K562 (cell line): ENCODE measurements around the gene TCL1B. TPM values are rescaled to one million over a fixed set of nuclear protein-coding genes. Genes with fewer than 3 reads are reported as not detected.

Experiments used
- ATAC-seq: fragments of 200-7000 bp; cut with Tn5 transposase; 3 replicates; pipeline ENCODE4 v1.9.1; 2020; ENCODE audit warnings: moderate library complexity
- BruUV-seq: library from RNA; stranded (reverse); fragments of 400-500 nt; replicated peaks from 2 replicates; lab custom pipeline; 2021; lab: Mats Ljungman, UMichigan
- CTCF ChIA-PET: fragments of 300-600 bp; formaldehyde crosslinking; extraction: SDS; loops from one replicate; lab custom pipeline; 2021; ENCODE audit warnings: low intra/inter-chr PET ratio; lab: Yijun Ruan, JAX
- POLR2A ChIA-PET: fragments of 300-600, 350-650 bp; sonication (Branson Sonifier 250); formaldehyde crosslinking; extraction: SDS; loops from one replicate; lab custom pipeline; 2021; ENCODE audit warnings: antibody characterized with exemption, inconsistent platforms; lab: Yijun Ruan, JAX
- DNase-seq, 4 experiments: peaks; one replicate each; pipeline versions ENCODE4 v3.0.0 to v3.0.0-alpha.2; 2011 to 2018; ENCODE audit warnings: low spot score in 3 of 4, mixed read lengths in 3 of 4; ENCODE audit errors: extremely low read depth in 1 of 4
- FAIRE-seq: peaks from 2 replicates; lab custom pipeline; 2011; peaks lifted over from hg19 to GRCh38; lab: Jason Lieb, UNC
- H2AFZ ChIP-seq: 2 replicates; pipeline ENCODE4 v1.6.0; 2011; ENCODE audit warnings: low read depth, low read length, control low read depth, inconsistent platforms
- H3K27ac ChIP-seq: fragments of 200-600 bp; 3 replicates; pipeline ENCODE4 v1.8.0; 2011; ENCODE audit warnings: low read depth, mild to moderate bottlenecking, control low read depth, inconsistent platforms, low read length, moderate library complexity, mixed read lengths; ENCODE audit errors: extremely low read depth
- H3K27me3 ChIP-seq, 2 experiments: fragments of 300-600 bp in 1 of 2; 2 replicates in 1 of 2; 3 replicates in 1 of 2; pipeline versions ENCODE4 v1.6.0 to v1.8.0; 2011; ENCODE audit warnings: inconsistent platforms in 2 of 2, low read length in 2 of 2, mild to moderate bottlenecking in 1 of 2, mixed read lengths in 1 of 2, moderate library complexity in 1 of 2; ENCODE audit not compliant: control insufficient read depth in 2 of 2, insufficient read depth in 2 of 2
- H3K36me3 ChIP-seq: fragments of 300-600 bp; 3 replicates; pipeline ENCODE4 v1.8.0; 2011; ENCODE audit warnings: mild to moderate bottlenecking, low read length, inconsistent platforms; ENCODE audit not compliant: control insufficient read depth, insufficient read depth
- H3K4me1 ChIP-seq, 2 experiments: fragments of 200-600 bp in 1 of 2; replicated peaks in 1 of 2; 2 replicates in 1 of 2; 3 replicates in 1 of 2; pipeline versions ENCODE4 v1.5.1 to v1.8.0; 2011; ENCODE audit warnings: inconsistent platforms in 2 of 2, low read length in 2 of 2, mild to moderate bottlenecking in 1 of 2, mixed read lengths in 1 of 2, moderate library complexity in 1 of 2; ENCODE audit not compliant: control insufficient read depth in 2 of 2, insufficient read depth in 2 of 2
- H3K4me2 ChIP-seq: 2 replicates; pipeline ENCODE4 v1.6.1; 2011; ENCODE audit warnings: low read length, control low read depth, inconsistent platforms, mixed read lengths; ENCODE audit not compliant: insufficient read depth
- H3K4me3 ChIP-seq: fragments of 200-600 bp; sonication (generic), shearing (Covaris generic); 2 replicates; pipeline ENCODE4 v1.5.1; 2016; ENCODE audit warnings: control low read depth, inconsistent platforms
- H3K79me2 ChIP-seq: fragments of 200-600 bp; 3 replicates; pipeline ENCODE4 v1.8.0; 2011; ENCODE audit warnings: low read length, inconsistent platforms; ENCODE audit not compliant: control insufficient read depth, insufficient read depth
- H3K9ac ChIP-seq, 2 experiments: 2 replicates each; pipeline versions ENCODE4 v1.6.0 to v1.6.1; 2011; ENCODE audit warnings: low read depth in 2 of 2, low read length in 2 of 2, control low read depth in 1 of 2, inconsistent platforms in 1 of 2, mild to moderate bottlenecking in 1 of 2, mixed read lengths in 1 of 2; ENCODE audit not compliant: insufficient read depth in 1 of 2
- H3K9me1 ChIP-seq: one replicate; pipeline ENCODE4 v1.6.0; 2011; ENCODE audit warnings: inconsistent platforms, mild to moderate bottlenecking, low read length, moderate library complexity; ENCODE audit not compliant: control insufficient read depth, insufficient read depth
- H3K9me3 ChIP-seq: replicated peaks from 2 replicates; pipeline ENCODE4 v1.5.1; 2011; ENCODE audit warnings: low read depth, low read length, inconsistent platforms; ENCODE audit not compliant: control insufficient read depth, insufficient read depth
- H4K20me1 ChIP-seq: replicated peaks from 2 replicates; pipeline ENCODE4 v1.6.1; 2011; ENCODE audit warnings: low read length, inconsistent platforms, mixed read lengths; ENCODE audit not compliant: control insufficient read depth, insufficient read depth
- CBFB ChIP-seq: sonication (generic); formaldehyde crosslinking; IDR thresholded peaks from 2 replicates; pipeline ENCODE4 v1.4.0; 2020; ENCODE audit warnings: mild to moderate bottlenecking, missing genetic modification reagents
- ELK1 ChIP-seq: sonication (generic); formaldehyde crosslinking; IDR thresholded peaks from 2 replicates; pipeline ENCODE4 v1.8.1; 2022; ENCODE audit warnings: missing genetic modification reagents
- FOXM1 ChIP-seq, 2 experiments: fragments of 450-650 bp in 1 of 2; sonication (generic) in 1 of 2; formaldehyde crosslinking in 1 of 2; IDR thresholded peaks; 2 replicates each; pipeline versions ENCODE4 v1.6.1 to v1.9.0; 2017 to 2022; ENCODE audit warnings: low read depth in 2 of 2, mild to moderate bottlenecking in 2 of 2, missing genetic modification reagents in 1 of 2, moderate library complexity in 1 of 2
- PCBP2 ChIP-seq: fragments of 200-400 bp; formaldehyde crosslinking; IDR thresholded peaks from 2 replicates; pipeline ENCODE4 v1.6.1; 2018; ENCODE audit warnings: low read length, low read depth, mild to moderate bottlenecking, moderate library complexity; ENCODE audit not compliant: poor library complexity, severe bottlenecking
- PRPF4 ChIP-seq: fragments of 200-400 bp; formaldehyde crosslinking; IDR thresholded peaks from one replicate; pipeline ENCODE4 v1.6.1; 2017; ENCODE audit warnings: low read length, low read depth, mild to moderate bottlenecking; ENCODE audit not compliant: insufficient read depth, poor library complexity, severe bottlenecking
- RBM17 ChIP-seq: fragments of 200-400 bp; formaldehyde crosslinking; IDR thresholded peaks from 2 replicates; pipeline ENCODE4 v1.6.1; 2017; ENCODE audit warnings: low read depth, mild to moderate bottlenecking, low read length, borderline replicate concordance
- RUNX1 ChIP-seq: sonication (generic); IDR thresholded peaks from 2 replicates; pipeline ENCODE4 v1.6.1; 2016; ENCODE audit warnings: antibody characterized with exemption, low read depth
- SOX6 ChIP-seq: fragments of 450-650 bp; IDR thresholded peaks from 2 replicates; pipeline ENCODE4 v1.6.1; 2014; ENCODE audit warnings: mild to moderate bottlenecking
- ZBTB34 ChIP-seq: fragments of 250-450 bp; sonication (Bioruptor Pico); IDR thresholded peaks from 2 replicates; pipeline ENCODE4 v1.8.0; 2021; ENCODE audit warnings: mild to moderate bottlenecking, moderate library complexity
- ZKSCAN1 ChIP-seq: fragments of 150-350 bp; IDR thresholded peaks from 2 replicates; pipeline ENCODE4 v1.6.1; 2016; ENCODE audit warnings: low read depth, low read length
- ZNF316 ChIP-seq: fragments of 450-650 bp; IDR thresholded peaks from 2 replicates; pipeline ENCODE4 v1.6.1; 2016
- ZNF408 ChIP-seq: fragments of 250-450 bp; sonication (Bioruptor Pico); IDR thresholded peaks from 2 replicates; pipeline ENCODE4 v1.4.0; 2020; ENCODE audit warnings: low read depth, mild to moderate bottlenecking, moderate library complexity
- ZNF655 ChIP-seq: fragments of 250-450 bp; sonication (Bioruptor Pico); IDR thresholded peaks from 2 replicates; pipeline ENCODE4 v1.5.0; 2021
- WGBS: fragments of 100-300 bp; shearing (Covaris generic); methylation state at CpG from one replicate; pipeline ENCODE4 v1.1.6; 2016; ENCODE audit warnings: low coverage, mixed read lengths; ENCODE audit not compliant: insufficient coverage; ENCODE audit errors: missing lambda C conversion rate; 5-methylcytosine and 5-hydroxymethylcytosine counted together
- in situ Hi-C: fragments of 300-500 bp; cut with MboI; formaldehyde crosslinking; loops from 4 replicates; pipeline ENCODE4 v1.15.0; 2018; ENCODE audit warnings: inconsistent platforms, mixed read lengths
- intact Hi-C: fragments of 100-400 bp; cut with micrococcal nuclease; formaldehyde crosslinking; loops from 2 replicates; pipeline ENCODE4 v1.14.2; 2022
- polyA plus RNA-seq, 8 experiments: library from polyadenylated mRNA; depleted of rRNA in 4 of 8; stranded (reverse) in 5 of 8; unstranded in 3 of 8; fragments of >200 nt; fragmentation: Nextera tagmentation in 2 of 8; fragmentation: Illumina TruSeq in 1 of 8; extraction: Ambion mirVana in 2 of 8; extraction: Trizol in 1 of 8; gene quantifications; 2 replicates each; pipeline versions ENCODE4 v1.2.1 to v1.2.3, GENCODE V29; 2011 to 2014; ENCODE audit warnings: inconsistent platforms in 1 of 8, missing spikeins in 1 of 8
- total RNA-seq, 7 experiments: library from RNA; depleted of rRNA in 6 of 7; stranded (reverse); fragments of >200 nt in 6 of 7; fragmentation: Illumina TruSeq in 2 of 7; extraction: Trizol in 2 of 7; gene quantifications; 2 replicates each; pipeline versions ENCODE4 v1.2.1 to v1.2.3, GENCODE V29; 2011 to 2021; ENCODE audit warnings: low replicate concordance in 1 of 7
- TF ChIP-seq, protein P1 (sequence below): fragments of 150-350 bp; conservative IDR thresholded peaks from 2 replicates; pipeline ENCODE4 v1.6.1; 2014; ENCODE audit warnings: low read length

TCL1B gene
- total and polyA plus RNA-seq, 9 of the 15 experiments (the other 6 are each of a cell fraction or from before 2014, with no cell fraction given), result not detected

- Histone ChIP-seq H3K9me1 (no peaks in the 10 kb centered on the region), H3K27ac (no peak overlapping the region), H4K20me1 (no peaks in the 10 kb centered on the region; the same call in 1 of the 2 replicates), H3K4me3 (no peak overlapping the region), H3K9ac (no peak overlapping the region), H3K36me3 (no peaks in the 10 kb centered on the region), H3K27me3 (peaks cover 0 to 14% of the 10 kb centered on the region in 2 experiments; a peak in 2 of 5 replicates), H3K4me1 (no peaks in the 10 kb centered on the region; a peak in 1 of 5 replicates), H3K9me3 (no peaks in the 10 kb centered on the region), H2AFZ (no peak overlapping the region), H3K79me2 (no peaks in the 10 kb centered on the region), H3K4me2 (no peak overlapping the region)
- in situ Hi-C loops (no loop called here), intact Hi-C loops (no loop called here)
- ChIA-PET CTCF (no interaction called here), POLR2A (interaction anchor here (0.7 kb wide), 1 partner anchor 101 kb away, joined by 4 read pairs; no protein-coding TSS in a partner anchor)
- FAIRE-seq, result no peak
- no peak for DNase-seq
- TF ChIP-seq RBM17 (no peak), RUNX1 (no peak), ZNF408 (CRISPR knock-in tag) (no peak), FOXM1 (IDR thresholded peaks at IDR 0.05; ENCODE audit: low read depth) (no peak), FOXM1 (CRISPR knock-in tag; IDR thresholded peaks at IDR 0.05; ENCODE audit: low read depth) (no peak), ZNF655 (CRISPR knock-in tag) (no peak), ELK1 (CRISPR knock-in tag) (no peak), CBFB (no peak), PRPF4 (no peak), PCBP2 (no peak), ZKSCAN1 (no peak), ZBTB34 (CRISPR knock-in tag) (no peak), ZNF316 (no peak), SOX6 (no peak)
- TF ChIP-seq, protein P1, sequence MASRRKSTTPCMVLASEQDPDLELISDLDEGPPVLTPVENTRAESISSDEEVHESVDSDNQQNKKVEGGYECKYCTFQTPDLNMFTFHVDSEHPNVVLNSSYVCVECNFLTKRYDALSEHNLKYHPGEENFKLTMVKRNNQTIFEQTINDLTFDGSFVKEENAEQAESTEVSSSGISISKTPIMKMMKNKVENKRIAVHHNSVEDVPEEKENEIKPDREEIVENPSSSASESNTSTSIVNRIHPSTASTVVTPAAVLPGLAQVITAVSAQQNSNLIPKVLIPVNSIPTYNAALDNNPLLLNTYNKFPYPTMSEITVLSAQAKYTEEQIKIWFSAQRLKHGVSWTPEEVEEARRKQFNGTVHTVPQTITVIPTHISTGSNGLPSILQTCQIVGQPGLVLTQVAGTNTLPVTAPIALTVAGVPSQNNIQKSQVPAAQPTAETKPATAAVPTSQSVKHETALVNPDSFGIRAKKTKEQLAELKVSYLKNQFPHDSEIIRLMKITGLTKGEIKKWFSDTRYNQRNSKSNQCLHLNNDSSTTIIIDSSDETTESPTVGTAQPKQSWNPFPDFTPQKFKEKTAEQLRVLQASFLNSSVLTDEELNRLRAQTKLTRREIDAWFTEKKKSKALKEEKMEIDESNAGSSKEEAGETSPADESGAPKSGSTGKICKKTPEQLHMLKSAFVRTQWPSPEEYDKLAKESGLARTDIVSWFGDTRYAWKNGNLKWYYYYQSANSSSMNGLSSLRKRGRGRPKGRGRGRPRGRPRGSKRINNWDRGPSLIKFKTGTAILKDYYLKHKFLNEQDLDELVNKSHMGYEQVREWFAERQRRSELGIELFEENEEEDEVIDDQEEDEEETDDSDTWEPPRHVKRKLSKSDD, result no peak
- no peak for ATAC-seq
- BruUV-seq, result no TSS peak
- WGBS, result 6% methylated on average over 5 of the region's 5 CpGs
Observed at GRCh38 chr14:95663226-95663797, 22.9 kb upstream of the TCL1B start.
